HL-60 (cell line): ENCODE results near the gene ANTXR1.

Source experiments
- POLR2AphosphoS5 ChIP-seq: IDR thresholded peaks from 2 replicates; pipeline ENCODE4 v1.6.1; 2012; ENCODE audit warnings: low read depth
- TF ChIP-seq, protein P1 (sequence below): IDR thresholded peaks from one replicate; pipeline ENCODE4 v1.5.1; 2011; ENCODE audit warnings: low read length, control low read depth, inconsistent platforms; ENCODE audit not compliant: insufficient read depth

GRCh38 chr2:69116438-69116837 lies 103.5 kb downstream of the ANTXR1 start:
- TF ChIP-seq POLR2AphosphoS5 = no peak
- TF ChIP-seq, protein P1, sequence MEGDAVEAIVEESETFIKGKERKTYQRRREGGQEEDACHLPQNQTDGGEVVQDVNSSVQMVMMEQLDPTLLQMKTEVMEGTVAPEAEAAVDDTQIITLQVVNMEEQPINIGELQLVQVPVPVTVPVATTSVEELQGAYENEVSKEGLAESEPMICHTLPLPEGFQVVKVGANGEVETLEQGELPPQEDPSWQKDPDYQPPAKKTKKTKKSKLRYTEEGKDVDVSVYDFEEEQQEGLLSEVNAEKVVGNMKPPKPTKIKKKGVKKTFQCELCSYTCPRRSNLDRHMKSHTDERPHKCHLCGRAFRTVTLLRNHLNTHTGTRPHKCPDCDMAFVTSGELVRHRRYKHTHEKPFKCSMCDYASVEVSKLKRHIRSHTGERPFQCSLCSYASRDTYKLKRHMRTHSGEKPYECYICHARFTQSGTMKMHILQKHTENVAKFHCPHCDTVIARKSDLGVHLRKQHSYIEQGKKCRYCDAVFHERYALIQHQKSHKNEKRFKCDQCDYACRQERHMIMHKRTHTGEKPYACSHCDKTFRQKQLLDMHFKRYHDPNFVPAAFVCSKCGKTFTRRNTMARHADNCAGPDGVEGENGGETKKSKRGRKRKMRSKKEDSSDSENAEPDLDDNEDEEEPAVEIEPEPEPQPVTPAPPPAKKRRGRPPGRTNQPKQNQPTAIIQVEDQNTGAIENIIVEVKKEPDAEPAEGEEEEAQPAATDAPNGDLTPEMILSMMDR = no peak
